ENCODE measurements around the gene STK24. TPM values are rescaled to one million over a fixed set of nuclear protein-coding genes. Genes with fewer than 3 reads are reported as not detected.

STK24 gene
- total RNA-seq, 1 donor from 2014 or later = 139 TPM

GRCh38 chr13:98543378-98544103 lies 33.4 kb downstream of the STK24 start:
- H3K4me1 Mint-ChIP-seq (ENCODE audit: unreplicated experiment) = peaks cover 92% of the 10 kb centered on the region
- no peaks in the 10 kb centered on the region for H3K27me3 Mint-ChIP-seq (ENCODE audit: unreplicated experiment)
- peak overlapping the region; percentile 78 for H3K27ac Mint-ChIP-seq (ENCODE audit: unreplicated experiment)
- no peaks in the 10 kb centered on the region for H3K9me3 Mint-ChIP-seq (ENCODE audit: unreplicated experiment)
- peaks cover 12% of the 10 kb centered on the region for H3K36me3 Mint-ChIP-seq (ENCODE audit: unreplicated experiment)
- TF ChIP-seq CTCF (IDR thresholded peaks at IDR 0.05) = no peak
- peak overlapping the region; percentile 49 for H3K4me3 Mint-ChIP-seq (ENCODE audit: unreplicated experiment)
- no peak for DNase-seq (ENCODE audit: extremely low spot score, unreplicated experiment)

GRCh38 chr13:98542568-98543377 lies 34.1 kb downstream of the STK24 start:
- H3K4me3 Mint-ChIP-seq (ENCODE audit: unreplicated experiment) = peak overlapping the region; percentile 49
- no peaks in the 10 kb centered on the region for H3K9me3 Mint-ChIP-seq (ENCODE audit: unreplicated experiment)
- no peaks in the 10 kb centered on the region for H3K27me3 Mint-ChIP-seq (ENCODE audit: unreplicated experiment)
- peak overlapping the region; percentile 78 for H3K27ac Mint-ChIP-seq (ENCODE audit: unreplicated experiment)
- TF ChIP-seq CTCF (IDR thresholded peaks at IDR 0.05) = no peak
- no peak for DNase-seq (ENCODE audit: extremely low spot score, unreplicated experiment)
- H3K4me1 Mint-ChIP-seq (ENCODE audit: unreplicated experiment) = peaks cover 87% of the 10 kb centered on the region
- H3K36me3 Mint-ChIP-seq (ENCODE audit: unreplicated experiment) = peaks cover 14% of the 10 kb centered on the region

GRCh38 chr13:98541701-98542203 lies 35.2 kb downstream of the STK24 start:
- no peaks in the 10 kb centered on the region for H3K27me3 Mint-ChIP-seq (ENCODE audit: unreplicated experiment)
- peaks cover 14% of the 10 kb centered on the region for H3K36me3 Mint-ChIP-seq (ENCODE audit: unreplicated experiment)
- TF ChIP-seq CTCF (IDR thresholded peaks at IDR 0.05) = no peak
- H3K27ac Mint-ChIP-seq (ENCODE audit: unreplicated experiment) = no peak overlapping the region
- H3K4me1 Mint-ChIP-seq (ENCODE audit: unreplicated experiment) = peaks cover 86% of the 10 kb centered on the region
- DNase-seq (ENCODE audit: extremely low spot score, unreplicated experiment) = no peak
- H3K9me3 Mint-ChIP-seq (ENCODE audit: unreplicated experiment) = no peaks in the 10 kb centered on the region
- H3K4me3 Mint-ChIP-seq (ENCODE audit: unreplicated experiment) = no peak overlapping the region

- peaks cover 89% of the 10 kb centered on the region for H3K4me1 Mint-ChIP-seq (ENCODE audit: unreplicated experiment)
- no peak for DNase-seq (ENCODE audit: extremely low spot score, unreplicated experiment)
- H3K27me3 Mint-ChIP-seq (ENCODE audit: unreplicated experiment) = no peaks in the 10 kb centered on the region
- peak overlapping the region; percentile 56 for H3K27ac Mint-ChIP-seq (ENCODE audit: unreplicated experiment)
- H3K36me3 Mint-ChIP-seq (ENCODE audit: unreplicated experiment) = peaks cover 17% of the 10 kb centered on the region
- no peak for TF ChIP-seq CTCF (IDR thresholded peaks at IDR 0.05)
- H3K4me3 Mint-ChIP-seq (ENCODE audit: unreplicated experiment) = no peak overlapping the region
- H3K9me3 Mint-ChIP-seq (ENCODE audit: unreplicated experiment) = no peaks in the 10 kb centered on the region
These were observed 35.7 kb downstream of the STK24 start for GRCh38 chr13:98541191-98541590.

- H3K36me3 Mint-ChIP-seq (ENCODE audit: unreplicated experiment) = peaks cover 17% of the 10 kb centered on the region
- H3K27me3 Mint-ChIP-seq (ENCODE audit: unreplicated experiment) = no peaks in the 10 kb centered on the region
- H3K4me1 Mint-ChIP-seq (ENCODE audit: unreplicated experiment) = peaks cover 87% of the 10 kb centered on the region
- no peaks in the 10 kb centered on the region for H3K9me3 Mint-ChIP-seq (ENCODE audit: unreplicated experiment)
- TF ChIP-seq CTCF (IDR thresholded peaks at IDR 0.05) = no peak
- no peak overlapping the region for H3K4me3 Mint-ChIP-seq (ENCODE audit: unreplicated experiment)
- peak overlapping the region; percentile 34 for H3K27ac Mint-ChIP-seq (ENCODE audit: unreplicated experiment)
- DNase-seq (ENCODE audit: extremely low spot score, unreplicated experiment) = no peak
These were observed 36.4 kb downstream of the STK24 start for GRCh38 chr13:98540476-98540875.

All from osteocyte (in vitro differentiated cells).